ENCODE results near the gene SYNJ2. TPM values are rescaled to one million over a fixed set of nuclear protein-coding genes. Genes with fewer than 3 reads are reported as not detected.
"Not testable (repeated sequence)": the region's sequence is repeated elsewhere in the genome, so short reads cannot be mapped to it uniquely, and the experiment has no call there.

SYNJ2 gene
- total RNA-seq (46.3 TPM), polyA plus RNA-seq (10 to 100 TPM in 2 of 4 donors, 1 to 10 TPM in 2; 6.4 to 12.4 (median 8.6) TPM)

- H3K27me3 ChIP-seq (ENCODE audit: control insufficient read depth, insufficient read depth, low read length): no peaks in the 10 kb centered on the region
- peaks cover 43% of the 10 kb centered on the region for H3K4me1 ChIP-seq (ENCODE audit: control insufficient read depth, insufficient read depth, low read length, poor library complexity, severe bottlenecking)
- Mint-ChIP-seq H3K27me3 (no peaks in the 10 kb centered on the region), H3K36me3 (no peaks in the 10 kb centered on the region), H3K4me3 (peak within 1 kb of the TSS; percentile 92 to 99 (median 95)), H3K4me1 (peaks cover 10 to 46% (median 25%) of the 10 kb centered on the region in 4 donors), H3K27ac (peak within 1 kb of the TSS; percentile 43 to 91 (median 82)), H3K9me3 (no peaks in the 10 kb centered on the region)
- H3K4me3 ChIP-seq (ENCODE audit: low read depth, low read length): peak within 1 kb of the TSS; percentile 92
- no peaks in the 10 kb centered on the region for H3K9me3 ChIP-seq (ENCODE audit: control insufficient read depth in 2 of 2, low read length in 2 of 2)
- H3K36me3 ChIP-seq (ENCODE audit: control insufficient read depth, insufficient read depth, low read length): no peaks in the 10 kb centered on the region
- H3K27ac ChIP-seq (ENCODE audit: insufficient read depth, low read length, poor library complexity, severe bottlenecking): peak within 1 kb of the TSS; percentile 65
- ATAC-seq (ENCODE audit: low read depth in 2 of 2) (peak; percentile 91 to 92), DNase-seq (peak; percentile 80 to 90 (median 85))
These were observed at the start of gene SYNJ2 for GRCh38 chr6:157981395-157982101. Gene SYNJ2 (plus strand): TSS chr6:157981863. CDS start chr6:157981962, 99 bp downstream.

- Mint-ChIP-seq H3K9me3 (no peaks in the 10 kb centered on the region), H3K27me3 (no peaks in the 10 kb centered on the region), H3K36me3 (peaks cover 56% of the 10 kb centered on the region), H3K4me3 (no peak overlapping the region), H3K27ac (peak overlapping the region in 1 of 3 donors; percentile 65), H3K4me1 (peaks cover 0 to 11% (median 2%) of the 10 kb centered on the region in 4 donors)
- ATAC-seq (ENCODE audit: low read depth in 2 of 2): no peak
- H3K9me3 ChIP-seq (ENCODE audit: control insufficient read depth in 2 of 2, low read length in 2 of 2): no peaks in the 10 kb centered on the region
- H3K36me3 ChIP-seq (ENCODE audit: control insufficient read depth, insufficient read depth, low read length): peaks cover 56% of the 10 kb centered on the region
- H3K4me3 ChIP-seq (ENCODE audit: low read depth, low read length): no peak overlapping the region
- no peak for DNase-seq
- H3K27ac ChIP-seq (ENCODE audit: insufficient read depth, low read length, poor library complexity, severe bottlenecking): no peak overlapping the region
- peaks cover 3% of the 10 kb centered on the region for H3K4me1 ChIP-seq (ENCODE audit: control insufficient read depth, insufficient read depth, low read length, poor library complexity, severe bottlenecking)
- H3K27me3 ChIP-seq (ENCODE audit: control insufficient read depth, insufficient read depth, low read length): no peaks in the 10 kb centered on the region
These were observed 45.9 kb upstream of the SYNJ2 start for GRCh38 chr6:157935786-157936185.

GRCh38 chr6:157937318-157937717, 44.3 kb upstream of the SYNJ2 start:
- H3K4me3 Mint-ChIP-seq: no peak overlapping the region
- no peak overlapping the region for H3K4me3 ChIP-seq (ENCODE audit: low read depth, low read length)
- H3K4me1 Mint-ChIP-seq: peaks cover 0 to 11% (median 2%) of the 10 kb centered on the region in 4 donors
- no peaks in the 10 kb centered on the region for H3K27me3 Mint-ChIP-seq
- H3K27ac Mint-ChIP-seq: no peak overlapping the region
- no peaks in the 10 kb centered on the region for H3K27me3 ChIP-seq (ENCODE audit: control insufficient read depth, insufficient read depth, low read length)
- DNase-seq: no peak
- no peak overlapping the region for H3K27ac ChIP-seq (ENCODE audit: insufficient read depth, low read length, poor library complexity, severe bottlenecking)
- ATAC-seq (ENCODE audit: low read depth in 2 of 2): no peak
- H3K9me3 Mint-ChIP-seq: no peaks in the 10 kb centered on the region
- peaks cover 3% of the 10 kb centered on the region for H3K4me1 ChIP-seq (ENCODE audit: control insufficient read depth, insufficient read depth, low read length, poor library complexity, severe bottlenecking)
- no peaks in the 10 kb centered on the region for H3K9me3 ChIP-seq (ENCODE audit: control insufficient read depth in 2 of 2, low read length in 2 of 2)
- peaks cover 55% of the 10 kb centered on the region for H3K36me3 Mint-ChIP-seq
- peaks cover 63% of the 10 kb centered on the region for H3K36me3 ChIP-seq (ENCODE audit: control insufficient read depth, insufficient read depth, low read length)

GRCh38 chr6:157937916-157938315, 43.7 kb upstream of the SYNJ2 start:
- no peak overlapping the region for H3K27ac Mint-ChIP-seq
- no peak for ATAC-seq (ENCODE audit: low read depth in 2 of 2)
- no peak overlapping the region for H3K27ac ChIP-seq (ENCODE audit: insufficient read depth, low read length, poor library complexity, severe bottlenecking)

GRCh38 chr6:157940375-157941036, 41.2 kb upstream of the SYNJ2 start:
- peak overlapping the region in 1 of 3 donors; percentile 78 for H3K27ac Mint-ChIP-seq
- H3K27me3 Mint-ChIP-seq; H3K4me3 Mint-ChIP-seq; H3K4me3 ChIP-seq (ENCODE audit: low read depth, low read length); H3K4me1 Mint-ChIP-seq; H3K9me3 Mint-ChIP-seq; H3K9me3 ChIP-seq (ENCODE audit: control insufficient read depth in 2 of 2, low read length in 2 of 2); H3K27me3 ChIP-seq (ENCODE audit: control insufficient read depth, insufficient read depth, low read length); H3K4me1 ChIP-seq (ENCODE audit: control insufficient read depth, insufficient read depth, low read length, poor library complexity, severe bottlenecking); H3K27ac ChIP-seq (ENCODE audit: insufficient read depth, low read length, poor library complexity, severe bottlenecking): not testable (repeated sequence)
- ATAC-seq (ENCODE audit: low read depth in 2 of 2) (peak in 1 of 2 donors; percentile 34), DNase-seq (peak in 1 of 3 donors; percentile 71)
- peaks cover 56% of the 10 kb centered on the region for H3K36me3 ChIP-seq (ENCODE audit: control insufficient read depth, insufficient read depth, low read length)
- peaks cover 55% of the 10 kb centered on the region for H3K36me3 Mint-ChIP-seq

More at GRCh38 chr6:157937916-157938315, 43.7 kb upstream of the SYNJ2 start:
- DNase-seq: no peak
- Mint-ChIP-seq H3K27me3 (no peaks in the 10 kb centered on the region), H3K9me3 (no peaks in the 10 kb centered on the region), H3K4me1 (peaks cover 0 to 11% (median 2%) of the 10 kb centered on the region in 4 donors), H3K36me3 (peaks cover 53% of the 10 kb centered on the region), H3K4me3 (no peak overlapping the region)
- no peak overlapping the region for H3K4me3 ChIP-seq (ENCODE audit: low read depth, low read length)
- H3K9me3 ChIP-seq (ENCODE audit: control insufficient read depth in 2 of 2, low read length in 2 of 2): no peaks in the 10 kb centered on the region
- H3K27me3 ChIP-seq (ENCODE audit: control insufficient read depth, insufficient read depth, low read length): no peaks in the 10 kb centered on the region
- peaks cover 3% of the 10 kb centered on the region for H3K4me1 ChIP-seq (ENCODE audit: control insufficient read depth, insufficient read depth, low read length, poor library complexity, severe bottlenecking)
- H3K36me3 ChIP-seq (ENCODE audit: control insufficient read depth, insufficient read depth, low read length): peaks cover 62% of the 10 kb centered on the region

GRCh38 chr6:157941101-157941863, 40.4 kb upstream of the SYNJ2 start:
- H3K4me3 Mint-ChIP-seq: no peak overlapping the region
- no peak overlapping the region for H3K27ac ChIP-seq (ENCODE audit: insufficient read depth, low read length, poor library complexity, severe bottlenecking)
- DNase-seq: no peak
- peaks cover 55% of the 10 kb centered on the region for H3K36me3 ChIP-seq (ENCODE audit: control insufficient read depth, insufficient read depth, low read length)
- H3K9me3 ChIP-seq (ENCODE audit: control insufficient read depth in 2 of 2, low read length in 2 of 2): no peaks in the 10 kb centered on the region
- H3K4me1 ChIP-seq (ENCODE audit: control insufficient read depth, insufficient read depth, low read length, poor library complexity, severe bottlenecking): peaks cover 3% of the 10 kb centered on the region
- peaks cover 53% of the 10 kb centered on the region for H3K36me3 Mint-ChIP-seq
- no peak for ATAC-seq (ENCODE audit: low read depth in 2 of 2)
- no peaks in the 10 kb centered on the region for H3K27me3 ChIP-seq (ENCODE audit: control insufficient read depth, insufficient read depth, low read length)
- peaks cover 4% of the 10 kb centered on the region for H3K27me3 Mint-ChIP-seq
- H3K4me3 ChIP-seq (ENCODE audit: low read depth, low read length): no peak overlapping the region
- H3K27ac Mint-ChIP-seq: no peak overlapping the region
- H3K4me1 Mint-ChIP-seq: peaks cover 0 to 5% (median 4%) of the 10 kb centered on the region in 4 donors
- peaks cover 0 to 2% (median 0%) of the 10 kb centered on the region in 7 donors for H3K9me3 Mint-ChIP-seq

- no peaks in the 10 kb centered on the region for H3K9me3 ChIP-seq (ENCODE audit: control insufficient read depth in 2 of 2, low read length in 2 of 2)
- no peak overlapping the region for H3K4me3 ChIP-seq (ENCODE audit: low read depth, low read length)
These were observed 39.3 kb upstream of the SYNJ2 start for GRCh38 chr6:157942351-157942750.

More at GRCh38 chr6:157942351-157942750, 39.3 kb upstream of the SYNJ2 start:
- Mint-ChIP-seq H3K4me3 (no peak overlapping the region), H3K4me1 (peaks cover 1 to 5% (median 4%) of the 10 kb centered on the region in 4 donors), H3K36me3 (peaks cover 49% of the 10 kb centered on the region), H3K27ac (no peak overlapping the region), H3K27me3 (peaks cover 4% of the 10 kb centered on the region), H3K9me3 (peaks cover 0 to 2% (median 0%) of the 10 kb centered on the region in 7 donors)
- Histone ChIP-seq H3K27me3 (ENCODE audit: control insufficient read depth, insufficient read depth, low read length) (no peaks in the 10 kb centered on the region), H3K27ac (ENCODE audit: insufficient read depth, low read length, poor library complexity, severe bottlenecking) (no peak overlapping the region), H3K36me3 (ENCODE audit: control insufficient read depth, insufficient read depth, low read length) (peaks cover 47% of the 10 kb centered on the region), H3K4me1 (ENCODE audit: control insufficient read depth, insufficient read depth, low read length, poor library complexity, severe bottlenecking) (no peaks in the 10 kb centered on the region)
- DNase-seq (no peak), ATAC-seq (ENCODE audit: low read depth in 2 of 2) (no peak)

All from CD4-positive, CD25-positive, alpha-beta regulatory T cell (primary cell).